Measurements from ENCODE around the gene TNFRSF6B. TPM values are rescaled to one million over a fixed set of nuclear protein-coding genes. Genes with fewer than 3 reads are reported as not detected.

TNFRSF6B gene
- total and polyA plus RNA-seq, 2 of the 4 experiments (the other 2 are of a cell fraction) = 1.3 to 11.0 TPM

- POLR2A ChIA-PET (ENCODE audit: unreplicated experiment) = interaction anchor here (0.7 kb wide), 1 partner anchor 86 kb away, joined by 3 read pairs; the partner anchor contains the start of gene RTEL1
- no peak overlapping the region for H2BK15ac ChIP-seq (ENCODE audit: low read depth, low read length)
- H2AK5ac ChIP-seq (ENCODE audit: low read depth, low read length) = no peak overlapping the region
- H3K79me1 ChIP-seq (ENCODE audit: low read depth in 1 of 2, low read length in 2 of 2) = peaks cover 4 to 9% of the 10 kb centered on the region in 2 experiments; a peak in 2 of 4 replicates
- TF ChIP-seq BHLHE40 (IDR thresholded peaks at IDR 0.05; ENCODE audit: low read depth, low read length) (no peak), RFX5 (IDR thresholded peaks at IDR 0.05; ENCODE audit: low read depth, low read length) (no peak), CTCF (conservative IDR thresholded peaks at IDR 0.05; ENCODE audit: low read depth, low read length) (no peak), MAZ (IDR thresholded peaks at IDR 0.05; ENCODE audit: borderline replicate concordance, low read depth, low read length) (no peak), CHD1 (IDR thresholded peaks at IDR 0.05; ENCODE audit: low read depth, low read length) (no peak), RCOR1 (IDR thresholded peaks at IDR 0.05; ENCODE audit: insufficient replicate concordance, low read length) (no peak), FOS (IDR thresholded peaks at IDR 0.05; ENCODE audit: low read depth, low read length) (no peak)
- TF ChIP-seq, protein P1, sequence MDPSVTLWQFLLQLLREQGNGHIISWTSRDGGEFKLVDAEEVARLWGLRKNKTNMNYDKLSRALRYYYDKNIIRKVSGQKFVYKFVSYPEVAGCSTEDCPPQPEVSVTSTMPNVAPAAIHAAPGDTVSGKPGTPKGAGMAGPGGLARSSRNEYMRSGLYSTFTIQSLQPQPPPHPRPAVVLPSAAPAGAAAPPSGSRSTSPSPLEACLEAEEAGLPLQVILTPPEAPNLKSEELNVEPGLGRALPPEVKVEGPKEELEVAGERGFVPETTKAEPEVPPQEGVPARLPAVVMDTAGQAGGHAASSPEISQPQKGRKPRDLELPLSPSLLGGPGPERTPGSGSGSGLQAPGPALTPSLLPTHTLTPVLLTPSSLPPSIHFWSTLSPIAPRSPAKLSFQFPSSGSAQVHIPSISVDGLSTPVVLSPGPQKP (IDR thresholded peaks at IDR 0.05; ENCODE audit: borderline replicate concordance, low read depth, low read length) = no peak
- no peaks in the 10 kb centered on the region for H3K9me1 ChIP-seq (ENCODE audit: insufficient read depth, low read length)
- no peak overlapping the region for H2AFZ ChIP-seq (replicated peaks; ENCODE audit: low read length, poor library complexity)
- H2BK5ac ChIP-seq (ENCODE audit: low read depth, low read length, poor library complexity, severe bottlenecking) = no peak overlapping the region
- no peaks in the 10 kb centered on the region for H3K27me3 ChIP-seq (ENCODE audit: control insufficient read depth, insufficient read depth, low read length)
- H2BK120ac ChIP-seq (ENCODE audit: low read depth, low read length) = no peak overlapping the region
- H3K4me1 ChIP-seq (ENCODE audit: control insufficient read depth, insufficient read depth, low read length) = peaks cover 6% of the 10 kb centered on the region
- in situ Hi-C loops (cut with MboI; ENCODE audit: low sequenced_read_pairs) = no loop called here
- peaks cover 11% of the 10 kb centered on the region for H4K20me1 ChIP-seq (ENCODE audit: insufficient read depth, low read length)
- intact Hi-C loops (cut with micrococcal nuclease) = no loop called here
- no TSS peak for BruUV-seq (replicated peaks)
- no peak overlapping the region for H3K14ac ChIP-seq (replicated peaks; ENCODE audit: low read depth, low read length)
- dilution Hi-C loops (cut with HindIII; ENCODE audit: low sequenced_read_pairs, unreplicated experiment) = no loop called here
- no peak overlapping the region for H3K27ac ChIP-seq (ENCODE audit: insufficient read depth, low read length)
- WGBS, 2 experiments (ENCODE audit: extremely low coverage in 2 of 2, insufficient read length in 1 of 2) = 66% methylated on average over 3 of the region's 4 CpGs; no CpG with 5 or more reads in 1 of the 2 experiments
- H3K9ac ChIP-seq (ENCODE audit: low read depth, low read length) = no peak overlapping the region
- no peaks in the 10 kb centered on the region for H3K9me3 ChIP-seq (ENCODE audit: control insufficient read depth, insufficient read depth, low read length)
- CTCF ChIA-PET = no interaction called here
- H3K4ac ChIP-seq (ENCODE audit: low read depth, low read length) = no peak overlapping the region
- no peak overlapping the region for H4K91ac ChIP-seq (ENCODE audit: insufficient read depth, low read depth, low read length)
- no peak overlapping the region for H4K8ac ChIP-seq (ENCODE audit: low read depth in 2 of 2, low read length in 2 of 2)
- H3K4me2 ChIP-seq (ENCODE audit: low read depth, low read length) = no peak overlapping the region
- H2AK9ac ChIP-seq (replicated peaks; ENCODE audit: low read depth, low read length, poor library complexity) = no peak overlapping the region
- peaks cover 30% of the 10 kb centered on the region; the same call in 1 of the 2 replicates for H3K36me3 ChIP-seq (ENCODE audit: control insufficient read depth, insufficient read depth, low read length)
- ATAC-seq (ENCODE audit: low read depth) = no peak
- no peak overlapping the region for H3K23ac ChIP-seq (ENCODE audit: low read depth, low read length)
- no peak overlapping the region for H4K5ac ChIP-seq (ENCODE audit: low read depth, low read length)
- H2BK20ac ChIP-seq (ENCODE audit: low read depth, low read length) = no peak overlapping the region
- H3K56ac ChIP-seq (ENCODE audit: extremely low read depth, insufficient read depth, low read length) = no peak overlapping the region
- H3K4me3 ChIP-seq (ENCODE audit: insufficient read depth, low read depth, low read length) = no peak overlapping the region
- H3K18ac ChIP-seq (ENCODE audit: low read depth, low read length) = no peak overlapping the region
- no peak for DNase-seq
These were observed 47.7 kb downstream of the TNFRSF6B start for GRCh38 chr20:63744158-63744557.
